ENCODE results near the gene NUP205.
A peak's percentile ranks its signal among the peaks of the same experiment; 100 is the strongest.

The NUP205 gene

GRCh38 chr7:135509589-135509838 lies 48.2 kb upstream of the NUP205 start (continued):
- TF ChIP-seq ZBTB11 (tag by site-specific recombination; conservative IDR thresholded peaks at IDR 0.05; ENCODE audit: low read depth) (peak; percentile 64; the same call in 1 of the 2 replicates), ZSCAN18 (tag by site-specific recombination; IDR thresholded peaks at IDR 0.05) (peak; percentile 54; the same call in 1 of the 2 replicates), ZNF747 (tag by site-specific recombination; IDR thresholded peaks at IDR 0.05) (no peak), ZNF140 (tag by site-specific recombination; IDR thresholded peaks at IDR 0.05) (no peak), ZNF280D (tag by site-specific recombination; IDR thresholded peaks at IDR 0.05) (peak; percentile 47; the same call in 1 of the 2 replicates), REST (tag by site-specific recombination; IDR thresholded peaks at IDR 0.05) (0 out of 2 replicates have a peak, but pooled peaks have one; percentile 53), ZNF391 (tag by site-specific recombination; IDR thresholded peaks at IDR 0.05; ENCODE audit: borderline replicate concordance, low read depth) (peak; percentile 35; the same call in 1 of the 2 replicates), KLF7 (tag by site-specific recombination; IDR thresholded peaks at IDR 0.05; ENCODE audit: borderline replicate concordance) (0 out of 2 replicates have a peak, but pooled peaks have one; percentile 37), PATZ1 (tag by site-specific recombination; IDR thresholded peaks at IDR 0.05) (peak; percentile 19; the same call in 1 of the 2 replicates), PRDM2 (tag by site-specific recombination; IDR thresholded peaks at IDR 0.05; ENCODE audit: borderline replicate concordance) (no peak), ZNF645 (tag by site-specific recombination; IDR thresholded peaks at IDR 0.05) (no peak)

Measured in HEK293 (cell line).